HCT116 (cell line): ENCODE measurements around the gene MARS1. TPM values are rescaled to one million over a fixed set of nuclear protein-coding genes. Genes with fewer than 3 reads are reported as not detected.

ENCODE experiments used
- ATAC-seq: fragments of 200-7000 bp; cut with Tn5 transposase; 2 replicates; pipeline ENCODE4 v1.9.1; 2020; ENCODE audit warnings: mild to moderate bottlenecking, moderate library complexity
- BruUV-seq: library from RNA; stranded (reverse); fragments of 400-500 nt; replicated peaks from 2 replicates; lab custom pipeline; 2021; lab: Mats Ljungman, UMichigan
- CTCF ChIA-PET: fragments of 300-600 bp; sonication (Branson Sonifier 250); formaldehyde crosslinking; loops from one replicate; lab custom pipeline; 2021; ENCODE audit warnings: antibody characterized with exemption; lab: Charles Lee
- POLR2A ChIA-PET: fragments of 300-600, 350-600 bp; sonication (Branson Sonifier 250); formaldehyde crosslinking; loops from one replicate; lab custom pipeline; 2021; ENCODE audit warnings: antibody characterized with exemption; lab: Charles Lee
- RAD21 ChIA-PET, 2 experiments: fragments of 300-600 bp; sonication (Branson Sonifier 250); formaldehyde crosslinking; loops; one replicate each; lab custom pipeline; 2023; ENCODE audit warnings: low total read pairs in 2 of 2; ENCODE audit not compliant: uncharacterized antibody in 2 of 2, unreplicated experiment in 2 of 2, low non-redundant PET in 1 of 2; lab: Charles Lee
- DNase-seq: peaks from one replicate; pipeline ENCODE4 v3.0.0-alpha.2; 2010; ENCODE audit warnings: low read depth, low spot score
- H2AFZ ChIP-seq: fragments of 200-600 bp; shearing (Covaris generic), sonication (generic); 2 replicates; pipeline ENCODE4 v1.6.1; 2017; ENCODE audit warnings: low read depth, mixed run types, mixed read lengths, antibody characterized with exemption, low read length; ENCODE audit not compliant: poor library complexity, severe bottlenecking
- H3K27ac ChIP-seq: 2 replicates; pipeline ENCODE4 v1.5.1; 2012; ENCODE audit warnings: low read depth, low read length
- H3K27me3 ChIP-seq: fragments of 200-600 bp; sonication (generic); 2 replicates; pipeline ENCODE4 v1.6.1; 2016; ENCODE audit warnings: mixed run types, low read length, mixed read lengths; ENCODE audit not compliant: insufficient read depth
- H3K36me3 ChIP-seq, 2 experiments: fragments of 200-500 bp in 1 of 2; fragments of 200-600 bp in 1 of 2; sonication (Bioruptor generic) in 1 of 2; sonication (generic) in 1 of 2; 2 replicates each; pipeline versions ENCODE4 v1.5.1 to v1.6.1; 2014 to 2016; ENCODE audit warnings: low read length in 2 of 2, inconsistent platforms in 1 of 2, mixed read lengths in 1 of 2, mixed run types in 1 of 2; ENCODE audit not compliant: insufficient read depth in 2 of 2, control insufficient read depth in 1 of 2
- H3K4me1 ChIP-seq, 2 experiments: fragments of 200-600 bp in 1 of 2; sonication (generic) in 1 of 2; 2 replicates each; pipeline versions ENCODE4 v1.5.1 to v1.6.1; 2012 to 2017; ENCODE audit warnings: low read length in 2 of 2, inconsistent platforms in 1 of 2, mild to moderate bottlenecking in 1 of 2, mixed read lengths in 1 of 2, mixed run types in 1 of 2, moderate library complexity in 1 of 2; ENCODE audit not compliant: insufficient read depth in 2 of 2, control insufficient read depth in 1 of 2
- H3K4me2 ChIP-seq: fragments of 200-600 bp; sonication (generic); 2 replicates; pipeline ENCODE4 v1.6.1; 2017; ENCODE audit warnings: mixed run types, low read length, mixed read lengths
- H3K4me3 ChIP-seq, 2 experiments: fragments of 200-600 bp in 1 of 2; sonication (generic) in 1 of 2; replicated peaks in 1 of 2; 2 replicates each; pipeline ENCODE4 v1.5.1; 2011 to 2016; ENCODE audit warnings: low read length in 2 of 2, control low read depth in 1 of 2, low read depth in 1 of 2, mild to moderate bottlenecking in 1 of 2, mixed read lengths in 1 of 2, mixed run types in 1 of 2
- H3K79me2 ChIP-seq: fragments of 200-600 bp; sonication (generic); 2 replicates; pipeline ENCODE4 v1.6.1; 2017; ENCODE audit warnings: mild to moderate bottlenecking, mixed run types, low read length, moderate library complexity, mixed read lengths; ENCODE audit not compliant: insufficient read depth
- H3K9ac ChIP-seq: fragments of 200-600 bp; sonication (generic); 2 replicates; pipeline ENCODE4 v1.6.1; 2016; ENCODE audit warnings: low read length, mixed read lengths
- H3K9me2 ChIP-seq: fragments of 200-600 bp; sonication (generic), shearing (Covaris generic); 2 replicates; pipeline ENCODE4 v1.6.1; 2017; ENCODE audit warnings: mixed run types, mild to moderate bottlenecking, moderate library complexity; ENCODE audit not compliant: insufficient read depth
- H3K9me3 ChIP-seq, 2 experiments: fragments of 200-500 bp in 1 of 2; fragments of 200-600 bp in 1 of 2; sonication (Bioruptor generic) in 1 of 2; sonication (generic) in 1 of 2; 2 replicates each; pipeline ENCODE4 v1.6.1; 2014 to 2017; ENCODE audit warnings: low read length in 2 of 2, mixed read lengths in 2 of 2, inconsistent platforms in 1 of 2, low read depth in 1 of 2, mild to moderate bottlenecking in 1 of 2, mixed run types in 1 of 2, moderate library complexity in 1 of 2; ENCODE audit not compliant: control insufficient read depth in 1 of 2, insufficient read depth in 1 of 2
- H4K20me1 ChIP-seq: fragments of 200-600 bp; sonication (generic), shearing (Covaris generic); 2 replicates; pipeline ENCODE4 v1.6.1; 2017; ENCODE audit warnings: mixed run types, mild to moderate bottlenecking, moderate library complexity; ENCODE audit not compliant: insufficient read depth
- CBX3 ChIP-seq: IDR thresholded peaks from 2 replicates; pipeline ENCODE4 v1.6.1; 2012; ENCODE audit warnings: low read depth
- CEBPB ChIP-seq: IDR thresholded peaks from 2 replicates; pipeline ENCODE4 v1.6.1; 2012; ENCODE audit warnings: low read depth
- CTCF ChIP-seq, 3 experiments: fragments of 200-600 bp in 1 of 3; sonication (generic) in 1 of 3; IDR thresholded peaks in 2 of 3; conservative IDR thresholded peaks in 1 of 3; 2 replicates each; pipeline ENCODE4 v1.5.1; 2012 to 2017; ENCODE audit warnings: low read depth in 2 of 3, low read length in 2 of 3, antibody characterized with exemption in 1 of 3, borderline replicate concordance in 1 of 3, control low read depth in 1 of 3, mild to moderate bottlenecking in 1 of 3, mixed read lengths in 1 of 3, mixed run types in 1 of 3, moderate library complexity in 1 of 3; ENCODE audit not compliant: insufficient read depth in 1 of 3
- EZH2phosphoT487 ChIP-seq: fragments of 200-600 bp; IDR thresholded peaks from 2 replicates; pipeline ENCODE4 v1.6.1; 2018; ENCODE audit warnings: antibody characterized with exemption, borderline replicate concordance
- FOSL1 ChIP-seq: IDR thresholded peaks from 2 replicates; pipeline ENCODE4 v1.6.1; 2012; ENCODE audit warnings: low read depth
- POLR2AphosphoS5 ChIP-seq: IDR thresholded peaks from 2 replicates; pipeline ENCODE4 v1.6.1; 2011; ENCODE audit warnings: mild to moderate bottlenecking, low read depth, low read length, moderate library complexity
- RAD21 ChIP-seq: IDR thresholded peaks from 2 replicates; pipeline ENCODE4 v1.6.1; 2012; ENCODE audit warnings: low read depth, mild to moderate bottlenecking
- SIN3A ChIP-seq: IDR thresholded peaks from 2 replicates; pipeline ENCODE4 v1.6.1; 2012; ENCODE audit warnings: low read depth
- SRF ChIP-seq: IDR thresholded peaks from 2 replicates; pipeline ENCODE4 v1.6.1; 2012; ENCODE audit warnings: low read depth
- TCF7L2 ChIP-seq: IDR thresholded peaks from 2 replicates; pipeline ENCODE4 v1.7.0; 2011; ENCODE audit warnings: borderline replicate concordance, inconsistent platforms; ENCODE audit not compliant: insufficient read depth, insufficient read length; ENCODE audit errors: extremely low read depth
- YY1 ChIP-seq: IDR thresholded peaks from 2 replicates; pipeline ENCODE4 v1.6.1; 2011; ENCODE audit warnings: low read length, low read depth, moderate library complexity, mild to moderate bottlenecking; ENCODE audit not compliant: insufficient replicate concordance; ENCODE audit errors: extremely low read depth
- ZFX ChIP-seq: fragments of 450-650 bp; IDR thresholded peaks from 2 replicates; pipeline ENCODE4 v1.6.1; 2017
- ZNF274 ChIP-seq: fragments of 200-500 bp; sonication (Bioruptor generic); IDR thresholded peaks from 2 replicates; pipeline ENCODE4 v1.6.1; 2014; ENCODE audit warnings: mild to moderate bottlenecking, low read depth, low read length, inconsistent platforms
- intact Hi-C: fragments of 100-400 bp; cut with micrococcal nuclease; formaldehyde crosslinking; loops from 2 replicates; pipeline ENCODE4 v1.10.0; 2022
- total RNA-seq: library from RNA; stranded (reverse); gene quantifications from one replicate; pipeline ENCODE4 v1.2.1, GENCODE V29; 2021; ENCODE audit not compliant: unreplicated experiment
- TF ChIP-seq, protein P1 (sequence below): IDR thresholded peaks from 2 replicates; pipeline ENCODE4 v1.6.1; 2012

Gene MARS1
- total RNA-seq, 1 experiment from 2014 or later = 344 TPM

DNA sequence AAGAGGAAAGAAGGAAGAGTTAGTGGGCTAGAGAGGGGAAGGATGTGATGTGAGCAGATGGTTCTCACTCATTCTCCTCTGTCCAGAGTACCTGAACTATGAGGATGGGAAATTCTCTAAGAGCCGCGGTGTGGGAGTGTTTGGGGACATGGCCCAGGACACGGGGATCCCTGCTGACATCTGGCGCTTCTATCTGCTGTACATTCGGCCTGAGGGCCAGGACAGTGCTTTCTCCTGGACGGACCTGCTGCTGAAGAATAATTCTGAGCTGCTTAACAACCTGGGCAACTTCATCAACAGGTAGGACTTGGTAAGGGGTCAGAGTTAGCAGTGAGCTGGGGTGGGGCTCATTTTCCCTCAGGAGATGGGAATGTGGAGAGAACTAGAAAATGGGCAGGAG is 24.8 kb downstream of the MARS1 start:
- peaks cover 0 to 3% of the 10 kb centered on the region in 2 experiments; a peak in 1 of 4 replicates for H3K4me1 ChIP-seq
- RAD21 ChIA-PET = no interaction called here
- ATAC-seq = no peak

More for the DNA sequence above, 24.8 kb downstream of the MARS1 start:
- Histone ChIP-seq H3K27ac (no peak overlapping the region), H4K20me1 (no peaks in the 10 kb centered on the region), H3K4me2 (no peak overlapping the region), H3K9me3 (no peaks in the 10 kb centered on the region), H3K9me2 (no peaks in the 10 kb centered on the region), H3K4me3 (no peak overlapping the region), H3K9ac (no peak overlapping the region), H3K36me3 (peaks cover 49 to 53% of the 10 kb centered on the region in 2 experiments; a peak in 3 of 4 replicates), H3K27me3 (no peaks in the 10 kb centered on the region), H3K79me2 (peaks cover 19% of the 10 kb centered on the region)
- no peak for DNase-seq
- POLR2A ChIA-PET = interaction anchor here (0.6 to 2.1 kb wide), 2 partner anchors 8 to 1128 kb away, joined by 3 to 7 read pairs; partner anchors contain the start of gene DDIT3
- intact Hi-C loops = no loop called here
- no TSS peak for BruUV-seq
- TF ChIP-seq SRF (no peak), FOSL1 (no peak), TCF7L2 (no peak), CTCF (IDR thresholded peaks at IDR 0.05 in 2 of 3, conservative IDR thresholded peaks at IDR 0.05 in 1 of 3; ENCODE audit: borderline replicate concordance in 1 of 3, insufficient read depth in 1 of 3, low read depth in 2 of 3, low read length in 2 of 3) (no peak), YY1 (no peak), POLR2AphosphoS5 (no peak; the same call in 1 of the 2 replicates), EZH2phosphoT487 (no peak), CBX3 (no peak), CEBPB (no peak), SIN3A (no peak), ZNF274 (no peak), RAD21 (no peak), ZFX (no peak)
- TF ChIP-seq, protein P1, sequence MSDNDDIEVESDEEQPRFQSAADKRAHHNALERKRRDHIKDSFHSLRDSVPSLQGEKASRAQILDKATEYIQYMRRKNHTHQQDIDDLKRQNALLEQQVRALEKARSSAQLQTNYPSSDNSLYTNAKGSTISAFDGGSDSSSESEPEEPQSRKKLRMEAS = no peak
- TF ChIP-seq, all 23 proteins: peak for 0
- H2AFZ ChIP-seq = no peak overlapping the region
- CTCF ChIA-PET = no interaction called here
